Neural progenitor cell (in vitro differentiated cells): ENCODE data around the gene ZNF785. TPM values are rescaled to one million over a fixed set of nuclear protein-coding genes. Genes with fewer than 3 reads are reported as not detected.
A peak's percentile ranks its signal among the peaks of the same experiment; 100 is the strongest.

Source experiments
- DNase-seq: peaks from one replicate; pipeline ENCODE4 v3.0.0-alpha.2; 2016; ENCODE audit warnings: low spot score
- H2AFZ ChIP-seq: fragments of 200-600 bp; sonication (generic); replicated peaks from 2 replicates; pipeline ENCODE4 v1.6.1; 2016; ENCODE audit warnings: antibody characterized with exemption
- H3F3A ChIP-seq: fragments of 200-600 bp; sonication (generic); 2 replicates; pipeline ENCODE4 v1.6.1; 2016; ENCODE audit warnings: antibody characterized with exemption, low read depth
- H3K27ac ChIP-seq: fragments of 200-600 bp; sonication (generic); 2 replicates; pipeline ENCODE4 v1.5.1; 2016; ENCODE audit warnings: mild to moderate bottlenecking
- H3K27me3 ChIP-seq: fragments of 200-600 bp; sonication (generic); 2 replicates; pipeline ENCODE4 v1.6.1; 2016; ENCODE audit warnings: mild to moderate bottlenecking, moderate library complexity
- H3K36me3 ChIP-seq: fragments of 200-600 bp; sonication (generic); 2 replicates; pipeline ENCODE4 v1.5.1; 2016
- H3K4me1 ChIP-seq: fragments of 200-600 bp; sonication (generic); 2 replicates; pipeline ENCODE4 v1.6.1; 2016; ENCODE audit warnings: mixed run types
- H3K4me2 ChIP-seq: fragments of 200-600 bp; sonication (generic); 2 replicates; pipeline ENCODE4 v1.6.1; 2016
- H3K4me3 ChIP-seq: fragments of 200-600 bp; sonication (generic); 2 replicates; pipeline ENCODE4 v1.5.1; 2016
- H3K79me2 ChIP-seq: fragments of 200-600 bp; sonication (generic); 2 replicates; pipeline ENCODE4 v1.6.1; 2016; ENCODE audit warnings: low read depth
- H3K9ac ChIP-seq: fragments of 200-600 bp; sonication (generic); 2 replicates; pipeline ENCODE4 v1.6.1; 2016
- H3K9me3 ChIP-seq: fragments of 200-600 bp; sonication (generic); 2 replicates; pipeline ENCODE4 v1.5.1; 2016; ENCODE audit warnings: low read depth
- H4K20me1 ChIP-seq: fragments of 200-600 bp; sonication (generic); 2 replicates; pipeline ENCODE4 v1.6.1; 2016; ENCODE audit warnings: low read depth
- H3K27ac Mint-ChIP-seq: 3 replicates; pipeline ENCODE4 v1.8.0; 2021; ENCODE audit warnings: mixed read lengths
- H3K27me3 Mint-ChIP-seq: 2 replicates; pipeline ENCODE4 v1.8.0; 2022; ENCODE audit warnings: low read depth, mild to moderate bottlenecking, inconsistent platforms, moderate library complexity, mixed read lengths; ENCODE audit not compliant: insufficient read depth
- H3K36me3 Mint-ChIP-seq: 3 replicates; pipeline ENCODE4 v1.8.0; 2021; ENCODE audit warnings: mixed read lengths
- H3K4me1 Mint-ChIP-seq: 3 replicates; pipeline ENCODE4 v1.8.0; 2021; ENCODE audit warnings: mixed read lengths
- H3K4me3 Mint-ChIP-seq: 3 replicates; pipeline ENCODE4 v1.8.0; 2021; ENCODE audit warnings: mild to moderate bottlenecking, moderate library complexity, mixed read lengths
- H3K9me3 Mint-ChIP-seq: 3 replicates; pipeline ENCODE4 v1.8.0; 2020; ENCODE audit warnings: mixed read lengths
- EZH2 ChIP-seq: fragments of 200-600 bp; sonication (generic); IDR thresholded peaks from 2 replicates; pipeline ENCODE4 v1.6.1; 2017; ENCODE audit warnings: antibody characterized with exemption, mild to moderate bottlenecking, moderate library complexity
- EZH2phosphoT487 ChIP-seq: fragments of 200-600 bp; sonication (generic); IDR thresholded peaks from 2 replicates; pipeline ENCODE4 v1.6.1; 2017; ENCODE audit warnings: antibody characterized with exemption
- total RNA-seq: library from RNA; depleted of rRNA; stranded (reverse); fragments of >200 nt; gene quantifications from 2 replicates; pipeline ENCODE4 v1.2.3, GENCODE V29; 2015; ENCODE audit warnings: low replicate concordance
- TF ChIP-seq, protein P1 (sequence below): fragments of 200-600 bp; sonication (generic); IDR thresholded peaks from 2 replicates; pipeline ENCODE4 v1.5.1; 2017; ENCODE audit warnings: antibody characterized with exemption, mild to moderate bottlenecking

Gene ZNF785
- total RNA-seq, 1 donor from 2014 or later, result 19.5 TPM

- H3K27me3 ChIP-seq, result no peaks in the 10 kb centered on the region
- no peak for DNase-seq
- Mint-ChIP-seq H3K4me1 (peaks cover 43% of the 10 kb centered on the region), H3K27me3 (peaks cover 2% of the 10 kb centered on the region), H3K9me3 (peaks cover 7% of the 10 kb centered on the region), H3K36me3 (peaks cover 4% of the 10 kb centered on the region), H3K4me3 (no peak overlapping the region), H3K27ac (no peak overlapping the region)
- H3K9ac ChIP-seq, result no peak overlapping the region
- H3K4me3 ChIP-seq, result no peak overlapping the region
- no peaks in the 10 kb centered on the region for H3K79me2 ChIP-seq
- no peak overlapping the region for H3K4me2 ChIP-seq
- H3K36me3 ChIP-seq, result no peaks in the 10 kb centered on the region
- H3K4me1 ChIP-seq, result peaks cover 9% of the 10 kb centered on the region
- H4K20me1 ChIP-seq, result no peaks in the 10 kb centered on the region
- no peak overlapping the region for H3K27ac ChIP-seq
- H3K9me3 ChIP-seq, result no peaks in the 10 kb centered on the region
- H3F3A ChIP-seq, result peaks cover under 1% of the 10 kb centered on the region
- TF ChIP-seq EZH2phosphoT487 (no peak), EZH2 (no peak)
- TF ChIP-seq, protein P1, sequence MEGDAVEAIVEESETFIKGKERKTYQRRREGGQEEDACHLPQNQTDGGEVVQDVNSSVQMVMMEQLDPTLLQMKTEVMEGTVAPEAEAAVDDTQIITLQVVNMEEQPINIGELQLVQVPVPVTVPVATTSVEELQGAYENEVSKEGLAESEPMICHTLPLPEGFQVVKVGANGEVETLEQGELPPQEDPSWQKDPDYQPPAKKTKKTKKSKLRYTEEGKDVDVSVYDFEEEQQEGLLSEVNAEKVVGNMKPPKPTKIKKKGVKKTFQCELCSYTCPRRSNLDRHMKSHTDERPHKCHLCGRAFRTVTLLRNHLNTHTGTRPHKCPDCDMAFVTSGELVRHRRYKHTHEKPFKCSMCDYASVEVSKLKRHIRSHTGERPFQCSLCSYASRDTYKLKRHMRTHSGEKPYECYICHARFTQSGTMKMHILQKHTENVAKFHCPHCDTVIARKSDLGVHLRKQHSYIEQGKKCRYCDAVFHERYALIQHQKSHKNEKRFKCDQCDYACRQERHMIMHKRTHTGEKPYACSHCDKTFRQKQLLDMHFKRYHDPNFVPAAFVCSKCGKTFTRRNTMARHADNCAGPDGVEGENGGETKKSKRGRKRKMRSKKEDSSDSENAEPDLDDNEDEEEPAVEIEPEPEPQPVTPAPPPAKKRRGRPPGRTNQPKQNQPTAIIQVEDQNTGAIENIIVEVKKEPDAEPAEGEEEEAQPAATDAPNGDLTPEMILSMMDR, result no peak
- H2AFZ ChIP-seq, result no peak overlapping the region
These were observed 33.7 kb upstream of the ZNF785 start for GRCh38 chr16:30619202-30619601.

- Histone ChIP-seq H3K9me3 (no peaks in the 10 kb centered on the region), H3K4me3 (no peak overlapping the region), H3K9ac (no peak overlapping the region), H3K27me3 (no peaks in the 10 kb centered on the region), H4K20me1 (no peaks in the 10 kb centered on the region), H3F3A (peaks cover 11% of the 10 kb centered on the region), H3K36me3 (no peaks in the 10 kb centered on the region), H2AFZ (no peak overlapping the region), H3K4me1 (no peaks in the 10 kb centered on the region), H3K4me2 (no peak overlapping the region), H3K79me2 (no peaks in the 10 kb centered on the region), H3K27ac (no peak overlapping the region)
- Mint-ChIP-seq H3K4me3 (no peak overlapping the region), H3K27ac (no peak overlapping the region), H3K36me3 (peaks cover 4% of the 10 kb centered on the region), H3K27me3 (peaks cover 4% of the 10 kb centered on the region), H3K4me1 (peaks cover 26% of the 10 kb centered on the region), H3K9me3 (peaks cover 4% of the 10 kb centered on the region)
- no peak for TF ChIP-seq EZH2
- no peak for TF ChIP-seq EZH2phosphoT487
- TF ChIP-seq, protein P1, result peak; percentile 85
- peak; percentile 81 for DNase-seq
These were observed 30.0 kb upstream of the ZNF785 start for GRCh38 chr16:30615358-30616091.

GRCh38 chr16:30609926-30610839 is 24.7 kb upstream of the ZNF785 start, which contains the start of gene ZNF689:
Gene ZNF689 (minus strand): TSS chr16:30610389. CDS start chr16:30610041, 348 bp downstream.
- peaks cover 13% of the 10 kb centered on the region for H3F3A ChIP-seq
- peaks cover 31% of the 10 kb centered on the region for H3K79me2 ChIP-seq
- H3K4me3 ChIP-seq, result peak within 1 kb of the TSS; percentile 89
- no peaks in the 10 kb centered on the region for H3K4me1 ChIP-seq
- no peaks in the 10 kb centered on the region for H3K36me3 ChIP-seq
- H3K27me3 ChIP-seq, result no peaks in the 10 kb centered on the region
- DNase-seq, result peak; percentile 99
- Mint-ChIP-seq H3K36me3 (peaks cover 4% of the 10 kb centered on the region), H3K27me3 (peaks cover 5% of the 10 kb centered on the region), H3K4me1 (peaks cover 5% of the 10 kb centered on the region), H3K4me3 (peak within 1 kb of the TSS; percentile 93), H3K27ac (peak within 1 kb of the TSS; percentile 98), H3K9me3 (no peaks in the 10 kb centered on the region)
- TF ChIP-seq EZH2phosphoT487 (no peak), EZH2 (no peak)
- TF ChIP-seq, protein P1, result no peak
- H2AFZ ChIP-seq, result peak within 1 kb of the TSS; percentile 90
- H3K4me2 ChIP-seq, result peak within 1 kb of the TSS; percentile 84
- peak within 1 kb of the TSS; percentile 64 for H3K27ac ChIP-seq
- no peaks in the 10 kb centered on the region for H3K9me3 ChIP-seq
- peak within 1 kb of the TSS; percentile 88 for H3K9ac ChIP-seq
- H4K20me1 ChIP-seq, result no peaks in the 10 kb centered on the region
